Stimulated activated naive CD8-positive, alpha-beta T cell treated with anti-CD3 and anti-CD28 coated beads, Interleukin-15, Interleukin-2, amounts not matched to agents 100 ng/mL and 50 ng/mL, for 24 hours (primary cell): ENCODE data around the gene SIX6.

Source experiments
- H3K27ac Mint-ChIP-seq: one replicate; pipeline ENCODE4 v1.8.0; 2021; ENCODE audit warnings: mild to moderate bottlenecking, mixed read lengths
- H3K27me3 Mint-ChIP-seq: one replicate; pipeline ENCODE4 v1.8.0; 2021; ENCODE audit warnings: mixed read lengths
- H3K36me3 Mint-ChIP-seq: one replicate; pipeline ENCODE4 v1.8.0; 2021; ENCODE audit warnings: low read depth, mixed read lengths
- H3K4me1 Mint-ChIP-seq: one replicate; pipeline ENCODE4 v1.8.0; 2021; ENCODE audit warnings: low read depth, mixed read lengths
- H3K4me3 Mint-ChIP-seq: one replicate; pipeline ENCODE4 v1.8.0; 2021; ENCODE audit warnings: mild to moderate bottlenecking, mixed read lengths
- H3K9me3 Mint-ChIP-seq: one replicate; pipeline ENCODE4 v1.8.0; 2021; ENCODE audit warnings: mixed read lengths

The SIX6 gene

GRCh38 chr14:60508363-60508706 is 611 bp upstream of the SIX6 start:
- Mint-ChIP-seq H3K27ac (no peak overlapping the region), H3K4me3 (no peak overlapping the region)

GRCh38 chr14:60509438-60510253 is 700 bp downstream of the SIX6 start:
- H3K36me3 Mint-ChIP-seq: no peaks in the 10 kb centered on the region
- peaks cover 91% of the 10 kb centered on the region for H3K27me3 Mint-ChIP-seq
- H3K4me1 Mint-ChIP-seq: peaks cover 15% of the 10 kb centered on the region
- H3K9me3 Mint-ChIP-seq: no peaks in the 10 kb centered on the region
- peak overlapping the region; percentile 3 for H3K4me3 Mint-ChIP-seq
- H3K27ac Mint-ChIP-seq: peak overlapping the region; percentile 49

More at GRCh38 chr14:60508363-60508706, 611 bp upstream of the SIX6 start:
- H3K9me3 Mint-ChIP-seq: no peaks in the 10 kb centered on the region
- peaks cover 91% of the 10 kb centered on the region for H3K27me3 Mint-ChIP-seq
- H3K36me3 Mint-ChIP-seq: no peaks in the 10 kb centered on the region
- peaks cover 15% of the 10 kb centered on the region for H3K4me1 Mint-ChIP-seq

GRCh38 chr14:60510254-60510950 is 1.5 kb downstream of the SIX6 start:
- Mint-ChIP-seq H3K4me3 (no peak overlapping the region), H3K27me3 (peaks cover 85% of the 10 kb centered on the region), H3K4me1 (peaks cover 15% of the 10 kb centered on the region), H3K27ac (peak overlapping the region; percentile 49), H3K9me3 (no peaks in the 10 kb centered on the region), H3K36me3 (no peaks in the 10 kb centered on the region)

- peaks cover 83% of the 10 kb centered on the region for H3K27me3 Mint-ChIP-seq
- peaks cover 18% of the 10 kb centered on the region for H3K4me1 Mint-ChIP-seq
- no peak overlapping the region for H3K4me3 Mint-ChIP-seq
- H3K27ac Mint-ChIP-seq: no peak overlapping the region
- no peaks in the 10 kb centered on the region for H3K36me3 Mint-ChIP-seq
- H3K9me3 Mint-ChIP-seq: no peaks in the 10 kb centered on the region
Measured at GRCh38 chr14:60510951-60511599, 2.1 kb downstream of the SIX6 start.

GRCh38 chr14:60512126-60512525 is 3.2 kb downstream of the SIX6 start:
- Mint-ChIP-seq H3K9me3 (no peaks in the 10 kb centered on the region), H3K4me3 (no peak overlapping the region)

GRCh38 chr14:60512973-60513571 is 4.1 kb downstream of the SIX6 start:
- no peaks in the 10 kb centered on the region for H3K36me3 Mint-ChIP-seq
- H3K4me3 Mint-ChIP-seq: no peak overlapping the region
- peaks cover 17% of the 10 kb centered on the region for H3K4me1 Mint-ChIP-seq
- H3K27ac Mint-ChIP-seq: no peak overlapping the region
- H3K9me3 Mint-ChIP-seq: no peaks in the 10 kb centered on the region
- H3K27me3 Mint-ChIP-seq: peaks cover 81% of the 10 kb centered on the region

More at GRCh38 chr14:60512126-60512525, 3.2 kb downstream of the SIX6 start:
- Mint-ChIP-seq H3K4me1 (peaks cover 21% of the 10 kb centered on the region), H3K27me3 (peaks cover 82% of the 10 kb centered on the region), H3K36me3 (no peaks in the 10 kb centered on the region), H3K27ac (no peak overlapping the region)

GRCh38 chr14:60514378-60514740 is 5.4 kb downstream of the SIX6 start:
- H3K9me3 Mint-ChIP-seq: no peaks in the 10 kb centered on the region
- peaks cover 76% of the 10 kb centered on the region for H3K27me3 Mint-ChIP-seq
- peaks cover 12% of the 10 kb centered on the region for H3K4me1 Mint-ChIP-seq
- H3K36me3 Mint-ChIP-seq: no peaks in the 10 kb centered on the region
- H3K27ac Mint-ChIP-seq: no peak overlapping the region
- H3K4me3 Mint-ChIP-seq: peak overlapping the region; percentile 47

- Mint-ChIP-seq H3K27me3 (peaks cover 72% of the 10 kb centered on the region), H3K4me1 (peaks cover 9% of the 10 kb centered on the region), H3K27ac (no peak overlapping the region), H3K36me3 (no peaks in the 10 kb centered on the region), H3K4me3 (peak overlapping the region; percentile 47), H3K9me3 (no peaks in the 10 kb centered on the region)
Measured at GRCh38 chr14:60514741-60515491, 6.0 kb downstream of the SIX6 start.

GRCh38 chr14:60515511-60516289 is 6.8 kb downstream of the SIX6 start:
- Mint-ChIP-seq H3K4me1 (peaks cover 6% of the 10 kb centered on the region), H3K27ac (no peak overlapping the region), H3K4me3 (peak overlapping the region; percentile 3), H3K36me3 (no peaks in the 10 kb centered on the region), H3K27me3 (peaks cover 72% of the 10 kb centered on the region), H3K9me3 (no peaks in the 10 kb centered on the region)

GRCh38 chr14:60532442-60532841 is 23.5 kb downstream of the SIX6 start:
- peaks cover 5% of the 10 kb centered on the region for H3K9me3 Mint-ChIP-seq
- H3K4me3 Mint-ChIP-seq: no peak overlapping the region
- no peaks in the 10 kb centered on the region for H3K36me3 Mint-ChIP-seq
- H3K4me1 Mint-ChIP-seq: no peaks in the 10 kb centered on the region
- H3K27me3 Mint-ChIP-seq: peaks cover 32% of the 10 kb centered on the region
- no peak overlapping the region for H3K27ac Mint-ChIP-seq

- Mint-ChIP-seq H3K27ac (no peak overlapping the region), H3K36me3 (no peaks in the 10 kb centered on the region), H3K27me3 (peaks cover 22% of the 10 kb centered on the region), H3K4me1 (no peaks in the 10 kb centered on the region), H3K4me3 (no peak overlapping the region), H3K9me3 (peaks cover 6% of the 10 kb centered on the region)
Measured at GRCh38 chr14:60537663-60538062, 28.7 kb downstream of the SIX6 start.

GRCh38 chr14:60544659-60545058 is 35.7 kb downstream of the SIX6 start:
- H3K4me3 Mint-ChIP-seq: no peak overlapping the region
- H3K27me3 Mint-ChIP-seq: peaks cover 49% of the 10 kb centered on the region
- H3K27ac Mint-ChIP-seq: no peak overlapping the region
- H3K9me3 Mint-ChIP-seq: peaks cover 30% of the 10 kb centered on the region
- H3K4me1 Mint-ChIP-seq: no peaks in the 10 kb centered on the region
- no peaks in the 10 kb centered on the region for H3K36me3 Mint-ChIP-seq

GRCh38 chr14:60553808-60554207 is 44.9 kb downstream of the SIX6 start:
- Mint-ChIP-seq H3K9me3 (peaks cover 2% of the 10 kb centered on the region), H3K4me1 (no peaks in the 10 kb centered on the region), H3K4me3 (no peak overlapping the region), H3K36me3 (no peaks in the 10 kb centered on the region), H3K27ac (no peak overlapping the region), H3K27me3 (peaks cover 34% of the 10 kb centered on the region)
